NT2/D1 (cell line): ENCODE data around the gene VENTX.
"Not testable (repeated sequence)": the region's sequence is repeated elsewhere in the genome, so short reads cannot be mapped to it uniquely, and the experiment has no call there.

Experiments used
- DNase-seq: peaks from one replicate; pipeline ENCODE4 v3.0.0-alpha.2; 2011; ENCODE audit warnings: low read depth, low spot score
- H3K27me3 ChIP-seq: 2 replicates; pipeline ENCODE4 v1.6.0; 2011; ENCODE audit warnings: mild to moderate bottlenecking; ENCODE audit not compliant: insufficient read length, insufficient read depth
- H3K36me3 ChIP-seq: 2 replicates; pipeline ENCODE4 v1.6.1; 2011; ENCODE audit warnings: mild to moderate bottlenecking, low read length, mixed read lengths; ENCODE audit not compliant: insufficient read depth, insufficient read length
- H3K4me1 ChIP-seq: 2 replicates; pipeline ENCODE4 v1.5.1; 2011; ENCODE audit not compliant: insufficient read depth, insufficient read length
- H3K4me3 ChIP-seq: 2 replicates; pipeline ENCODE4 v1.5.1; 2011; ENCODE audit warnings: low read depth; ENCODE audit not compliant: insufficient read length
- H3K9ac ChIP-seq: 2 replicates; pipeline ENCODE4 v1.6.0; 2011; ENCODE audit warnings: low read depth; ENCODE audit not compliant: insufficient read length
- H3K9me3 ChIP-seq: 2 replicates; pipeline ENCODE4 v1.5.1; 2011; ENCODE audit warnings: mild to moderate bottlenecking, low read length; ENCODE audit not compliant: insufficient read depth
- SUZ12 ChIP-seq: IDR thresholded peaks from 2 replicates; pipeline ENCODE4 v1.6.1; 2011; ENCODE audit not compliant: insufficient read length, insufficient read depth; ENCODE audit errors: extremely low read depth
- YY1 ChIP-seq: IDR thresholded peaks from 2 replicates; pipeline ENCODE4 v1.6.1; 2011; ENCODE audit not compliant: insufficient read length, insufficient read depth
- ZNF274 ChIP-seq: IDR thresholded peaks from 2 replicates; pipeline ENCODE4 v1.6.1; 2011; ENCODE audit warnings: mild to moderate bottlenecking, low read depth, low read length

Gene VENTX

GRCh38 chr10:133231946-133232574, 5.6 kb upstream of the VENTX start:
- TF ChIP-seq ZNF274: no peak
- TF ChIP-seq YY1: no peak
- TF ChIP-seq SUZ12: no peak
- Histone ChIP-seq H3K4me1 (peaks cover 10% of the 10 kb centered on the region), H3K27me3 (peaks cover 82% of the 10 kb centered on the region), H3K9ac (no peak overlapping the region), H3K9me3 (peaks cover 7% of the 10 kb centered on the region; the same call in 1 of the 2 replicates), H3K4me3 (peak overlapping the region; percentile 11), H3K36me3 (no peaks in the 10 kb centered on the region)
- DNase-seq: peak; percentile 60

DNA sequence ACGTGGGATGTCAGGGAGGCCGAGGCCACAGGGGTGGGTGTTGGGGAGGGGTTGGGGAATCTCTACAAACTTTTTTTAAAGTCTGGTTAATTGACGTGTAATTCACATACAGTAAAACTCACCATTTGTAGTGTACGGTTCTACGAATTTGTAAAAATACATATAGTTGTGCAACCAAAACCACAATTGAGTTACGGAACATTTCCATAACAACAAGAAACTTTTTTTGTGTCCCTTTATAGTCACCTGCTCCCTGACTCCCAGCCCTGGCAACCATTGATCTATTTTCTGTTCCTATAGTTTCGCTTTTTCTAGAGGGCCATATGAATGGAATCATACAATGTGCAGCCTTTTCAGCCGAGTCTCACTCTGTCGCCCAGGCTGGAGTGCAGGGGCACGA, 2.9 kb upstream of the VENTX start:
- not testable (repeated sequence) for H3K9ac ChIP-seq, H3K36me3 ChIP-seq, DNase-seq, H3K4me3 ChIP-seq, H3K9me3 ChIP-seq
- Histone ChIP-seq H3K27me3 (peaks cover 82% of the 10 kb centered on the region), H3K4me1 (peaks cover 14% of the 10 kb centered on the region)

DNA sequence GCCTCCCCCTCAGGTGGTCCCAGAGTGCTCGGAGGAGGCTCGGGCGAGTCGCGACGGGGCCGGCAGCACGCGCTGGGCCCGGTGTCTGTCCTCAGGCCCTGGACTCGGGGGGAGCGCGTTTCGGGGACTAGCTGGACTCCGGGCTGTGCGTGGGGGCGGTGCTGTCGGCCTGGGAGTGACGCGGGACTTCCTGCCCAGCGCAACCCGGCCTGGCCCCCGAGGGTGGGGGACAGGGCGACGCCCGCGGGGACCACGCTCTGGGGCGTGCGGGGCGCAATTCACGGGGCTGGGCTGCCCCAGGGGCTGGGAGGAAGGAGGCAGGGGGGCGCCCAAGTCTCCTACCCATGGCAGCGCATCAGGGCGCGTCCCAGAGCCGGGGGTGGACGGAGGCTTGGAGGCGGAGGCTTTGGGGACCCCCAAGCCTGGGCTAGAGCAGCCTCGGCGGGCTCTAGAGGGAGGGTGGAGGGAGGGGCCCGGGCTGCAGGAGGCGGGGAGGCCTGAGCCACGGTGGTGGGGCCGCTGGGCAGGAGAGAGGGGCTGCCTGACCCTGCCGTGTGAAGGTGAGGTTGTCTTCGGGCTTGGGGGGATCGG, 2.3 kb upstream of the VENTX start:
- DNase-seq: no peak
- no peak overlapping the region for H3K4me3 ChIP-seq
- H3K4me1 ChIP-seq: peaks cover 14% of the 10 kb centered on the region
- H3K27me3 ChIP-seq: peaks cover 83% of the 10 kb centered on the region
- H3K9ac ChIP-seq: no peak overlapping the region
- H3K9me3 ChIP-seq: peaks cover 7% of the 10 kb centered on the region; the same call in 1 of the 2 replicates
- no peak for TF ChIP-seq ZNF274
- no peak for TF ChIP-seq SUZ12
- TF ChIP-seq YY1: no peak
- no peaks in the 10 kb centered on the region for H3K36me3 ChIP-seq

DNA sequence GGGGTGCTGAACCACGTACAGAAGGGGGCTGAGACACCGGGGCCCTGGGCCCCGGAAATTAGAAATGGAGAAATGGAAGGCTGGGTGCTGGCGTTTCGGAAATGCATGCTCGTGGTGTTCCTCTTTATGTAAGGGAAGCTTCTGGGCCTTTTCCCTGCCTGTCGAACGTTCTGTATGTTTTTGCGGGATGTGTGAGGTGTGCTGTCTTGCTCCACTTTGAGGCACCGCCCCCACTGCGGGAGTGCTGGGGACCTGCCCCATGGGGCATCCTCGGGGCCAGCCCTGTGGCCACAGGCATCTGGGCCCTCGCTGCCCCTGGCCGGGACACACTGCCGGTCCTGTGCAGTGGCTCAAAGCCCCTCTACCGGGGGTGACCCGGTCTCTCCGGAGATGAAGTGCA, 1.7 kb upstream of the VENTX start:
- H3K36me3 ChIP-seq: no peaks in the 10 kb centered on the region
- peaks cover 79% of the 10 kb centered on the region for H3K27me3 ChIP-seq
- TF ChIP-seq ZNF274 (no peak), SUZ12 (no peak), YY1 (no peak)
- peaks cover 14% of the 10 kb centered on the region for H3K4me1 ChIP-seq
- peaks cover 7% of the 10 kb centered on the region; the same call in 1 of the 2 replicates for H3K9me3 ChIP-seq
- DNase-seq: no peak
- H3K9ac ChIP-seq: no peak overlapping the region
- H3K4me3 ChIP-seq: peak overlapping the region; percentile 24

GRCh38 chr10:133236401-133237240, 1.0 kb upstream of the VENTX start:
- Histone ChIP-seq H3K9ac (peak overlapping the region; percentile 72), H3K4me1 (peaks cover 12% of the 10 kb centered on the region), H3K36me3 (no peaks in the 10 kb centered on the region), H3K27me3 (peaks cover 80% of the 10 kb centered on the region), H3K4me3 (peak overlapping the region; percentile 54), H3K9me3 (peaks cover 1% of the 10 kb centered on the region; the same call in 1 of the 2 replicates)
- no peak for TF ChIP-seq ZNF274
- TF ChIP-seq SUZ12: peak; percentile 31
- no peak for TF ChIP-seq YY1
- DNase-seq: no peak

- Histone ChIP-seq H3K4me3 (peak overlapping the region; percentile 54), H3K4me1 (peaks cover 12% of the 10 kb centered on the region), H3K27me3 (peaks cover 82% of the 10 kb centered on the region), H3K9ac (peak overlapping the region; percentile 72), H3K36me3 (no peaks in the 10 kb centered on the region), H3K9me3 (no peaks in the 10 kb centered on the region)
- TF ChIP-seq ZNF274: no peak
- TF ChIP-seq YY1: no peak
- no peak for TF ChIP-seq SUZ12
- DNase-seq: no peak
These were observed 441 bp upstream of the VENTX start for GRCh38 chr10:133237241-133237587.

DNA sequence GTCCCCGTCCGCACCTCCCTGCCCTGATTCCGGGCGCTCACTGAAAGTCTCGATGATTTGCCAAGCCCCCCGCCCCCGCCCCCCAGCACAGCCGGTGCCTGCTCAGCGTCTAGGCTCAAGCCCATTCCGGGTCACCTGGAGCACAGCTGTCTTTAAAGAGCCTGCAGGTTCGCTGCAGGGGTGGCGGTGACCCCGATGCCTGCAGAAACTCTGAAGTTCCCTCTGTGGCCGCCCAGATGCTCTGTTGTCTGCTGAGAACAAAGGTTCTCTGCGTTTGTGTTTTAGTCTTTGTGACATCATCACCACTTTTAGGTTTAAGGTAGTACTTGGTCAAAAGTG, 780 bp downstream of the VENTX start:
- Histone ChIP-seq H3K36me3 (no peaks in the 10 kb centered on the region), H3K9me3 (no peaks in the 10 kb centered on the region), H3K9ac (peak overlapping the region; percentile 72), H3K4me1 (peaks cover 9% of the 10 kb centered on the region), H3K4me3 (peak overlapping the region; percentile 50), H3K27me3 (peaks cover 87% of the 10 kb centered on the region)
- DNase-seq: no peak
- TF ChIP-seq ZNF274 (no peak), YY1 (no peak), SUZ12 (no peak)
